AG20443 (cell line): Measurements from ENCODE around the gene GGA1.
A peak's percentile ranks its signal among the peaks of the same experiment; 100 is the strongest.
"Not testable (repeated sequence)": the region's sequence is repeated elsewhere in the genome, so short reads cannot be mapped to it uniquely, and the experiment has no call there.

Source experiments
- DNase-seq: peaks from one replicate; pipeline ENCODE4 v3.0.0; 2012; ENCODE audit warnings: low spot score, mixed read lengths

GGA1 gene

GRCh38 chr22:37571258-37571991, 37.2 kb upstream of the GGA1 start:
- DNase-seq, result no peak

DNA sequence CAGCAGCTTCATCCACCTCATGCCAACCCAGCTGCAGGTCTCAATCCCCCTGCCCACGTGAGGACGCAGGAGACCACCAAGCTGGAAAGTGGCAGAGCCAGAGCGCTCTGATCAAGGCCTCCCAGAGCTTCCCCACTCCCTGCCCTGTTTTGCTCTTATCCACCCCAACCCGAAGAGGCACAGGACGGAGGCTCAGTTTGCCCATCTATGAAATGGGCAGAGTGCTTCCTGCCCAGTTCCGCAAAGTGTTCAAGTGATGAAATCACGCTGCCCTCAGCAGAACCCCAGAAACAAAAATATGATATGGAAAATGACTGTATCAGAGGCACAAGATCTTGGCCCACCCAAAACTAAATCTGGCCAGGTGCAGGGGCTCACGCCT, 36.7 kb upstream of the GGA1 start:
- no peak for DNase-seq

DNA sequence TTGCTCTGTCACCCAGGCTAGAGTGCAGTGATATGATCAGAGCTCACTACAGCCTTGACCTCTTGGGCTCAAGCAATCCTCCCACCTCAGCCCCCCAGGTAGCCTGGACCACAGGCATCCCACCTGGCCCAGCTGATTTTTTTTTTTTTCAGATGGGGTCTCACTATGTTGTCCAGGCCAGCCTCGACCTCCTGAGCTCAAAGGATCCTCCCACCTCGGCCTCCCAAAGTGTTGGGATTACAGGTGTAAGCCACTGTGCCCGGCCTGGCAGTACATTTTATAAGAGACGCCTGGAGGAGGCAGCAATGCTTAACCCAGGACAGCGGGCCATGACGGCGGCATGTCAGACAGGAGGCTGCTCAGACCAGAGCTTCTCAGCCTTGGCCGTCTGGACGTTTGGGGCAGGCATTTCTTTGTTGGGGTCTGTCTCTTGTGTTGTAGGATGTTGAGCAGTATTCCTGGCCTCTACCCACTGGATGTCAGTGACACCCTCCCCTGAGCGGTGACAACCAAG, 33.1 kb upstream of the GGA1 start:
- DNase-seq, result no peak

DNA sequence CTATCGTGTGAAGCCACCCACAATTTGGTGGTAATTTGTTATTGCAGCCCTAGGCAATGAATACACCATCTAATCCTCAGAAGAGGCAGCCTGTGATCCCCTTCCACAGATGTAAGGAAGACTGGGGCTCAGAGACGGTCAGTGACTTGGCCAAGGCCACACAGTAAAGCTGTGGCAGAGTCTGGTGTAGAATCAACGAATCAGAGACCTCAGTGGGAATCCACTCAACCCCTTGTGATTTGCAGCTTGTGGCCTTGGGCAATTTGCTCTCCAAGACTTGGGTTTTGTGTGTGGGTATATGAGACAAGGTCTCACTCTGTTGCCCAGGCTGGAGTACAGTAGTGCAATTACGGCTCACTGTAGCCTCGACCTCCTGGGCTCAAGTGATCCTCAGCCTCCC, 30.6 kb upstream of the GGA1 start:
- DNase-seq, result no peak

- DNase-seq, result no peak
These were observed 27.1 kb upstream of the GGA1 start for GRCh38 chr22:37581504-37581903.

GRCh38 chr22:37582526-37582925, 26.1 kb upstream of the GGA1 start:
- no peak for DNase-seq

DNA sequence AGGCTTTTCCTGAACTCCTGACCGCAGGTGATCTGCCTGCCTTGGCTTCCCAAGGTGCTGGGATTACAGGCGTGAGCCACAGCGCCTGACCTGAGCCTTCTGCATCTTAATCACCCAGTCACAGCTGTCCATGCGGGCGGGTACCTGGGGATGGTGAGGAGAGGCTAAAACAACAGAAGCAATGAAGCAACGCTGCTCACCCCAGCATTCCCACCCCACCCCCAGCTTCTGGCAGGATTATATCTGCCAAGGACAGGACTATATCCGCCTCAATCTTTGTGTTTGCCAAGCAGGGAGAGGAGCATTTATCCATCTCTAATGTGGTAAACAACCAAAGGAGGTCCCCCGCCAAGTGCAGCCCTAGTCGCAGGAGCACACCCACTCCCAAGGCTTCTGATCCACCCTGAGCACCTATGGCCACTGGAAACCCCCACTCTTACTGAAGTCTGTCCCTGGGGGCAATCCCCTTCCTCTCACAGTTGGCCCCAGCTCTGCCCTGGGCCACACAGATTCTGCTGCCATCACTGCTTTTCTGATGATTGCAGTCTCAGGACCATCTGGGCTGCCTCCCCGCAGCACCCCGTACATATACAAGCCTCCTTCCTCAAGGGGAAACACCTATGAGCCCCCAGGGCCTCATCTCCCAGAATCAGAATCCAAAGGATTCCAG, 20.0 kb upstream of the GGA1 start:
- no peak for DNase-seq

DNA sequence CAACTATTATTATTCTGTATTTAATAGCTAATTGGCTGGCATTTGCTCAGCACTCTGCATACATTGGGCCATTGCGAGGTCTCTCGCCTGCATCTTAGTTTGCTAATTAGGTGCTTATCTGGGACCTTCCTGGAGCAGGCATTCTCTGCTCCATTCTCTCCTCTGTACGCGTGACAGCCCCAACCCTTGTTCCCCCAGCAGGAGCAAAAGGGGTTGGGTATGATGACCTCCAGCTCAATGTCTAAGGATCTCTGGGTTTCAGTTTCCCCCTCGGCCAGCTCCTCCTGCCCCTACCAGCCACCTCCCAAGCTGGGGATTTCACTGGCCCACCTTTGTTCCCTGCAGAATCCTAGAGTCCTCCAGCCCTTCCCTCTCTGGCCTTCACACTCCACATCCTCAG, 19.0 kb upstream of the GGA1 start:
- no peak for DNase-seq

DNA sequence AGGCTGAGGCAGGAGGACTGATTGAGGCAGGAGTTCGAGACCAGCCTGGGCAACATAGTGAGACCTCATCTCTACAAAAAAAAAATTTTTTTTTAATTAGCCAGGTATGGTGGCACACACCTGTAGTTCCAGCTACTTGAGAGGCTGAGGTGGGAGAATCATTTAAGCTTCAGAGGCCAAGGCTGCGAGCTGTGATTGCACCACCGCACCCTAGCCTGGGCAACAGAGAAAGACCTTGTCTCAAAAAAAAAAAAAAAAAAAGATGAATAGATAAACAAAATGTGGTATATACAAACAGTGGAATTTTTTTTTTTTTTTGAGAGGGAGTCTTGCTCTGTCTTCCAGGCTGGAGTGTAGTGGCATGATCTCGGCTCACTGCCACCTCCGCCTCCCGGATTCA, 17.6 kb upstream of the GGA1 start:
- DNase-seq, result not testable (repeated sequence)

GRCh38 chr22:37591823-37592404, 16.7 kb upstream of the GGA1 start:
- no peak for DNase-seq

GRCh38 chr22:37594237-37594636, 14.4 kb upstream of the GGA1 start:
- no peak for DNase-seq

DNA sequence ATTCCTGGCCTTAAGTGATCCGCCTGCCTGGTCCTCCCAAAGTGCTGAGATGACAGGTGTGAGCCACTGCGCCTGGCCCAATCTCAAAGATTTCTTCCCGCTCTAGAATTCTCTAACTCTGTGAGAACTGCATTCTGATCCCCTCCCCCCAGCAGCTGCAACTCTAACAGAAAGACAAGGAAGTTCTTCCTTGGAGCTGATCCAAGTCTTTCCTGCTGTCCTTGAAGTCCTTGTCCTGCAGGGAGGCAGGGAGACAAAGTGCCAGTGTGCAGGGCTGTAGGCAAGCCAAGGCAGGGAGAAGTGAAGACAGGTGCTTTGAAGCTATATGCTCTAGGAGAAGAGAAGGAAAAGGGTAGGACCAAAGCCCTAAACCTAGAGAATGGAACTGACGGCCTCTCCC, 9.5 kb upstream of the GGA1 start:
- DNase-seq, result no peak

GRCh38 chr22:37601203-37601539, 7.5 kb upstream of the GGA1 start:
- DNase-seq, result no peak

DNA sequence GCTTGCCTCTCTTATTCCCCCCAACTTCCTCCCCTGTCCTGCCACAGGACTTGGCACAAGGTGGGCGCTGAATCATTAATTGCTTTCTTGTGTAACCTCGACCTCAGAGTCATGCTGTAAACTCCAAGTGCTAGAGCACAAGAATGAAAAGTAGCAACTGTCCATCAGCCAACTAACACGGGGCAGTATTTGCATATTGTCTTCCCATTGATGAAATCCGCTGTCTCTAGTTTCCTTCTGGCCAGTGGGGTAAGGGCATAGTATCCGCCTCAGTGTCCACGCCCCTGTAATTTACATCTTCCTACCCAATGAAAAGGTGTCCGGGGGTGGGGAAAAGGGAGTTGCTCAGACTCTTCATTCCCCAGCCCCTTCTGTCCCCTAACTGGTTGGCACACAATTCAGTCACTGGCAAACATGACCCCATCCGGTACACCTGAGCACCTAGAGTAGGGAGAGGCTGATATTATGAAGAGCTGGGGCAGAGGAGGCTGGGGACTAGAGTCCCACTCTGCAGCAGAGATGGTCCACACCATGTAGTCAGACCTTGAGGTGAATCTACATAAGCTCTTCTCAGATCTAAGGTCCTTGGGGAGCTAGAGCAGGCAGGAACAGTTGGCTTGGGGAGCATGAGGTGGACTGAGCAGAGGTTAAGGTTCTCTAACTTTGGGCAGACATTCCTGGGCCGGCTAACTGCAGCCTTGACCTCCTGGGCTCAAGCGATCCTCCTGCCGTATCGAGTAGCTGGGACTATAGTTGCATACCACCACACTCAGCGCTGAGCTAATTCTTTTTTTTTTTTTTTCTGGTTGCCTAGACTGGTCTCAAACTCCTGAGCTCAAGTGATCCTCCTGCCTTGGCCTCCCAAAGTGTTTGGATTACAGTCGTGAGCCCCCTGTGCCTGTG, 6.8 kb upstream of the GGA1 start:
- DNase-seq, result peak; percentile 46

DNA sequence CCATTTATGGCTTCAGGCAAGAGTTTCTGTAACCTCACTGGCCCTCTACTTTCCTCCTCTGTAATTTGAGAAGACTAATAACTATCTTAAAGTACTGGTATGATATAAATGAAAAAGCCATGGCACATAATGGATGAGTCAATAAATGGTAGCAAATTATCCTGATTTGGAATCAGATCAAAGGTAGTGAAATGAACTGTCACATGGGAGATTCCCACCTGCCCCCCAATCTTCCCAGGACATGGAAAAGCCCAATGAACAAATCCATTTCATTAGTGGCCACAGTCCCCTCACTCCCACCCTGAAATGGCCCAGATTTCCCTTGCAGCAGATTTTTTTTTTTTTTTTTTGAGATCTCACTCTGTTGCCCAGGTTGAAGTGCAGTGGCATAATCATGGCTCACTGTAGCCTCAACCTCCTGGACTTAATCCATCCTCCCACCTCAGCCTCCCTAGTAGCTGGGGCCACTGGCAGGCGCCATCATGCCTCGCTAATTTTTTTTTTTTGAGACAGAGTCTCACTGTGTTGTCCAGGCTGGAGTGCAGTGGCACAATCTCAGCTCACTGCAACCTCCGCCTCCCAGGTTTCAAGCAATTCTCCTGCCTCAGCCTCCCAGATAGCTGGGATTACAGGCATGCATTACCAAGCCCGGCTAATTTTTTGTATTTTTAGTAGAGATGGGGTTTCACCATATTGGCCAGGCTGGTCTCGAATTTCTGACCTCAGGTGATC, 5.9 kb upstream of the GGA1 start:
- not testable (repeated sequence) for DNase-seq

- DNase-seq, result no peak
These were observed 4.6 kb upstream of the GGA1 start for GRCh38 chr22:37604074-37604473.

DNA sequence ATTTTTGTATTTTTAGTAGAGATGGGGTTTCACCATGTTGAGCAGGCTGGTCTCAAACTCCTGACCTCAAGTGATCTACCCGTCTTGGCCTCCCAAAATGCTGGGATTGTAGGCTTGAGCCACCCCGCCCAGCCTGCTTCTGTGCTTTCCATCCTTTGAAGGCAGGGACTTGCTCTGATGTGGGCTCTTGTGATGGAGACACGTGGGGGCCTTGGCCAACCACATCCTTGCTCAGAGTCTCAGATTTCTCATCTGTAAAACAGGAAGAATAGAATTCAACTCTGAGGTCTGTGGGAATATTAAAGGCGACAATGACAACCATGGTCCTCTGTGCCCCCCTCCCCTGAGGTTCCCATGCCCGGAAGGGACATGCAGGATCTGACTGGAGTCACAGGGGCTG, 3.8 kb upstream of the GGA1 start:
- DNase-seq, result no peak

- DNase-seq, result peak; percentile 83
These were observed 1.4 kb upstream of the GGA1 start for GRCh38 chr22:37607010-37607934.

DNA sequence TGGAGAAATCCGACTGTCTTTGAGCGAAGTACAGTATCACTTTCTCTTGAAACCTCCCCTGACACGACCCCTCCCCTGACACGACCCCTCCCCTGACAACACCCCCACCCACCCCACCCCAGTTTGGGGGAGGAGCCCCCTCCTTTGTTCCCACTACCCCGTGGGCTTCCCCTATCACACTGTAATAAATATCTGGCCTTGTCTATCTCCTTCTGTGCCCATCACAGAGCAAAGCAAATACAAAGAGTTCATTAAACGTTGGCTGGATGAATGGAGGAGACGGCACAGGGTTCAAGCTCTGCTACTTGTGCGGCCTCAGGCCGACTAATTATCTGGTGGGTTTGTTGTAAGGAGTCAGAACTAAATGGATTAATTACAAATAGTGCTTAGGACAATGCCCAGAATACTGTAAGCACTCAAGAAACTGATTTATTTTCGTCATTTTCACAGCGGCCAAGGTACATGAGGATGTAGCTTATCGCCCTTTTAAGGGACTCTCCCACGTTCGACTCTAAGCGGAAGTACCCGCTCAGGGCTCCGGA, 628 bp upstream of the GGA1 start:
- no peak for DNase-seq
